AG04450 (cell line): ENCODE data around the gene TNRC6C. TPM values are rescaled to one million over a fixed set of nuclear protein-coding genes. Genes with fewer than 3 reads are reported as not detected.

Source experiments
- CTCF ChIA-PET: fragments of 300-600, 350-600 bp; formaldehyde crosslinking; extraction: SDS; loops from one replicate; lab custom pipeline; 2022; ENCODE audit warnings: antibody characterized with exemption, inconsistent platforms; lab: Charles Lee
- POLR2A ChIA-PET: fragments of 350-600 bp; formaldehyde crosslinking; extraction: SDS; loops from one replicate; lab custom pipeline; 2021; ENCODE audit warnings: antibody characterized with exemption, inconsistent platforms; lab: Yijun Ruan, JAX
- DNase-seq: peaks from one replicate; pipeline ENCODE4 v3.0.0-alpha.2; 2011; ENCODE audit warnings: low read depth, low spot score
- H3K27ac ChIP-seq: one replicate; pipeline ENCODE4 v1.5.1; 2012; ENCODE audit warnings: low read depth, low read length, control low read depth
- H3K27me3 ChIP-seq: one replicate; pipeline ENCODE4 v1.6.0; 2012; ENCODE audit warnings: low read length; ENCODE audit not compliant: control insufficient read depth, insufficient read depth
- H3K4me3 ChIP-seq: 2 replicates; pipeline ENCODE4 v1.5.1; 2011; ENCODE audit warnings: mild to moderate bottlenecking, low read depth, low read length, control low read depth
- H3K9me3 ChIP-seq: 2 replicates; pipeline ENCODE4 v1.5.1; 2012; ENCODE audit warnings: low read length; ENCODE audit not compliant: control insufficient read depth, insufficient read depth
- CTCF ChIP-seq: IDR thresholded peaks from 2 replicates; pipeline ENCODE4 v1.5.1; 2011; ENCODE audit warnings: low read depth, low read length, control low read depth, inconsistent platforms
- polyA plus RNA-seq: library from polyadenylated mRNA; depleted of rRNA; stranded (reverse); fragments of >200 nt; gene quantifications from 2 replicates; pipeline ENCODE4 v1.2.3, GENCODE V29; 2011

The TNRC6C gene
- polyA plus RNA-seq, 1 experiment: 1.2 TPM

- peaks cover 3% of the 10 kb centered on the region for H3K27me3 ChIP-seq
- DNase-seq: no peak
- H3K9me3 ChIP-seq: no peaks in the 10 kb centered on the region; the same call in 1 of the 2 replicates
- ChIA-PET POLR2A (no interaction called here), CTCF (no interaction called here)
- no peak for TF ChIP-seq CTCF
- H3K27ac ChIP-seq: no peak overlapping the region
- no peak overlapping the region for H3K4me3 ChIP-seq
Observed at GRCh38 chr17:78121801-78122215, 163.3 kb downstream of the TNRC6C start.

GRCh38 chr17:78122216-78122930 is 163.9 kb downstream of the TNRC6C start:
- ChIA-PET POLR2A (no interaction called here), CTCF (no interaction called here)

GRCh38 chr17:78122931-78123249 is 164.4 kb downstream of the TNRC6C start:
- no peak for TF ChIP-seq CTCF
- no peak overlapping the region for H3K4me3 ChIP-seq
- DNase-seq: no peak
- no peak overlapping the region for H3K27ac ChIP-seq
- peaks cover 12% of the 10 kb centered on the region for H3K27me3 ChIP-seq
- ChIA-PET POLR2A (no interaction called here), CTCF (no interaction called here)
- no peaks in the 10 kb centered on the region; the same call in 1 of the 2 replicates for H3K9me3 ChIP-seq

More at GRCh38 chr17:78122216-78122930, 163.9 kb downstream of the TNRC6C start:
- Histone ChIP-seq H3K27ac (no peak overlapping the region), H3K27me3 (peaks cover 7% of the 10 kb centered on the region), H3K4me3 (no peak overlapping the region), H3K9me3 (no peaks in the 10 kb centered on the region; the same call in 1 of the 2 replicates)
- DNase-seq: no peak
- no peak for TF ChIP-seq CTCF

- TF ChIP-seq CTCF: no peak
- CTCF ChIA-PET: no interaction called here
Observed at GRCh38 chr17:78123258-78123929, 164.9 kb downstream of the TNRC6C start.

GRCh38 chr17:78124081-78124835 is 165.8 kb downstream of the TNRC6C start:
- Histone ChIP-seq H3K4me3 (no peak overlapping the region), H3K27ac (no peak overlapping the region), H3K27me3 (peaks cover 15% of the 10 kb centered on the region), H3K9me3 (no peaks in the 10 kb centered on the region; the same call in 1 of the 2 replicates)
- ChIA-PET CTCF (interaction anchor here (0.6 kb wide), 2 partner anchors 8 to 228 kb away, joined by 4 to 5 read pairs; no protein-coding TSS in a partner anchor), POLR2A (no interaction called here)
- no peak for TF ChIP-seq CTCF
- no peak for DNase-seq

More at GRCh38 chr17:78123258-78123929, 164.9 kb downstream of the TNRC6C start:
- DNase-seq: no peak
- POLR2A ChIA-PET: no interaction called here
- Histone ChIP-seq H3K27ac (no peak overlapping the region), H3K9me3 (no peaks in the 10 kb centered on the region; the same call in 1 of the 2 replicates), H3K4me3 (no peak overlapping the region), H3K27me3 (peaks cover 15% of the 10 kb centered on the region)
